T-helper 2 cell treated with Interferon-gamma antibody and Interleukin-4, amounts not matched to agents 100 ng/mL and 5 ng/mL, for 36 hours (primary cell): Measurements from ENCODE around the gene SORT1. TPM values are rescaled to one million over a fixed set of nuclear protein-coding genes. Genes with fewer than 3 reads are reported as not detected.

Experiments
- intact Hi-C: fragments of 100-400 bp; cut with micrococcal nuclease; formaldehyde crosslinking; loops from one replicate; pipeline ENCODE4 v1.15.1; 2023
- total RNA-seq: library from RNA; stranded (reverse); gene quantifications from 2 replicates; pipeline ENCODE4 v1.2.3, GENCODE V29; 2022

The SORT1 gene
- total RNA-seq, 1 donor from 2014 or later = 6.2 TPM

- intact Hi-C loops = loop anchor here (1.0 kb wide), 2 partner anchors 122 to 255 kb away; no protein-coding TSS in a partner anchor
Observed at GRCh38 chr1:109277434-109278204, 120.1 kb downstream of the SORT1 start.

GRCh38 chr1:109275706-109276345 is 121.9 kb downstream of the SORT1 start:
- intact Hi-C loops = no loop called here

GRCh38 chr1:109274533-109275476 is 122.9 kb downstream of the SORT1 start:
- intact Hi-C loops = no loop called here

- intact Hi-C loops = no loop called here
Observed at GRCh38 chr1:109273570-109274288, 124.0 kb downstream of the SORT1 start.

- intact Hi-C loops = no loop called here
Observed at GRCh38 chr1:109272831-109273547, 124.7 kb downstream of the SORT1 start.

GRCh38 chr1:109272021-109272799 is 125.5 kb downstream of the SORT1 start:
- intact Hi-C loops = no loop called here

GRCh38 chr1:109271458-109271857 is 126.3 kb downstream of the SORT1 start:
- intact Hi-C loops = no loop called here

GRCh38 chr1:109270623-109271317 is 126.9 kb downstream of the SORT1 start:
- intact Hi-C loops = no loop called here

GRCh38 chr1:109269981-109270622 is 127.6 kb downstream of the SORT1 start:
- intact Hi-C loops = no loop called here

- intact Hi-C loops = no loop called here
Observed at GRCh38 chr1:109269212-109269980, 128.3 kb downstream of the SORT1 start.

GRCh38 chr1:109268431-109269211 is 129.1 kb downstream of the SORT1 start:
- intact Hi-C loops = no loop called here

GRCh38 chr1:109267743-109268300 is 129.9 kb downstream of the SORT1 start:
- intact Hi-C loops = no loop called here

GRCh38 chr1:109266965-109267364 is 130.8 kb downstream of the SORT1 start:
- intact Hi-C loops = no loop called here

GRCh38 chr1:109265741-109266330 is 131.9 kb downstream of the SORT1 start:
- intact Hi-C loops = no loop called here

- intact Hi-C loops = no loop called here
Observed at GRCh38 chr1:109265016-109265415, 132.7 kb downstream of the SORT1 start.

GRCh38 chr1:109264379-109264755 is 133.4 kb downstream of the SORT1 start:
- intact Hi-C loops = loop anchor here (5.0 kb wide), 1 partner anchor 228 kb away; the partner anchor contains the start of gene CYB561D1
